GM12872 (cell line): ENCODE data around the gene FAM229B.

Experiments used
- TF ChIP-seq, protein P1 (sequence below): IDR thresholded peaks from 3 replicates; pipeline ENCODE4 v1.5.1; 2011; ENCODE audit warnings: low read depth, mild to moderate bottlenecking, low read length, moderate library complexity; ENCODE audit not compliant: insufficient read depth

The FAM229B gene

DNA sequence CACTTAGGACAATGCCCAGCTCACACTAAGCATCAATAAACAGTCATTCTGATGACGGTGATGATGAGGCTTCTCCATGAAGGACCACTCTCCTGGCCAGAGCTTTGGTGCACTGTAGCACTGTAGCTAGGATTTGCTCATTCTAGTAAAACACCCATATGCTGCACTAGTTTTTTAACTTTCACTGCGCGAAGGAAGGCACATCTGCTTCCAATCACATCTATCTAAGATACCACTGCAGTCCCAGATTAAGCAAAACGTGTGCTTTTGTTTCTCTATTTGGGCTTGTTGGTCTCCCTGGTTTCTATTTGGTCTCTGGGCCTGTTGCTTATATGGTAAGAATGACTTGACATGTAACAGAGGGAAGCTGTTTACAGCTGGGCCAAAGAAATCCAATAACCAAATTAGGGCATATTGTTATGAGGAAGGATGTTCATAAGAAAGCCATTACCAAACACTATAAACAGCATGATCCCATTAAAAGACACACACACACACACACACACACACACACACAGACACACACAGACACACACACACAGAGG lies 62.4 kb downstream of the FAM229B start:
- TF ChIP-seq, protein P1, sequence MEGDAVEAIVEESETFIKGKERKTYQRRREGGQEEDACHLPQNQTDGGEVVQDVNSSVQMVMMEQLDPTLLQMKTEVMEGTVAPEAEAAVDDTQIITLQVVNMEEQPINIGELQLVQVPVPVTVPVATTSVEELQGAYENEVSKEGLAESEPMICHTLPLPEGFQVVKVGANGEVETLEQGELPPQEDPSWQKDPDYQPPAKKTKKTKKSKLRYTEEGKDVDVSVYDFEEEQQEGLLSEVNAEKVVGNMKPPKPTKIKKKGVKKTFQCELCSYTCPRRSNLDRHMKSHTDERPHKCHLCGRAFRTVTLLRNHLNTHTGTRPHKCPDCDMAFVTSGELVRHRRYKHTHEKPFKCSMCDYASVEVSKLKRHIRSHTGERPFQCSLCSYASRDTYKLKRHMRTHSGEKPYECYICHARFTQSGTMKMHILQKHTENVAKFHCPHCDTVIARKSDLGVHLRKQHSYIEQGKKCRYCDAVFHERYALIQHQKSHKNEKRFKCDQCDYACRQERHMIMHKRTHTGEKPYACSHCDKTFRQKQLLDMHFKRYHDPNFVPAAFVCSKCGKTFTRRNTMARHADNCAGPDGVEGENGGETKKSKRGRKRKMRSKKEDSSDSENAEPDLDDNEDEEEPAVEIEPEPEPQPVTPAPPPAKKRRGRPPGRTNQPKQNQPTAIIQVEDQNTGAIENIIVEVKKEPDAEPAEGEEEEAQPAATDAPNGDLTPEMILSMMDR, result no peak

DNA sequence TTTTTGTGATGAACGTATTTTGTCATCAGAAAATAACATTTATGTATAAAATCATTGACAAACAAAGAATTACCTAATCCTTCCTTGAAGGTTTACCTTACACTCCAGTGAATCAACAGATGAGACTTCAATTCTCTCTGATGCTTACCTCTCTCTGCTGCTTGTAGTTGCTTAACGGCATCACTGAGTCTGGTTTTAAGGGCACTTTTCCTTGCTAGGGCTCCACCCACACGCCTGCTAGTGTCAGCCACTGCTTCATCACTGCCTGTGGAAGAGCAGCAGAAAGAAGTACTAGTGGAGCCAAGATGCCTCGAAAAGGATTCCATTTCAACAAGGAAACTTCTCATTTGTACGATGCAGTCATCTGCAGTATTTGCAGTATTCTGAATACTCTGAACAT lies 63.0 kb downstream of the FAM229B start:
- TF ChIP-seq, protein P1, result no peak
